Stimulated activated CD4-positive, alpha-beta T cell treated with anti-CD3 and anti-CD28 coated beads, Interleukin-4, amount 100 ng/mL, for 4 hours (primary cell): ENCODE measurements around the gene PLEKHG5.

Experiments used
- DNase-seq, 2 experiments: peaks; one replicate each; pipeline ENCODE4 v3.0.0-alpha.2; 2020

PLEKHG5 gene

DNA sequence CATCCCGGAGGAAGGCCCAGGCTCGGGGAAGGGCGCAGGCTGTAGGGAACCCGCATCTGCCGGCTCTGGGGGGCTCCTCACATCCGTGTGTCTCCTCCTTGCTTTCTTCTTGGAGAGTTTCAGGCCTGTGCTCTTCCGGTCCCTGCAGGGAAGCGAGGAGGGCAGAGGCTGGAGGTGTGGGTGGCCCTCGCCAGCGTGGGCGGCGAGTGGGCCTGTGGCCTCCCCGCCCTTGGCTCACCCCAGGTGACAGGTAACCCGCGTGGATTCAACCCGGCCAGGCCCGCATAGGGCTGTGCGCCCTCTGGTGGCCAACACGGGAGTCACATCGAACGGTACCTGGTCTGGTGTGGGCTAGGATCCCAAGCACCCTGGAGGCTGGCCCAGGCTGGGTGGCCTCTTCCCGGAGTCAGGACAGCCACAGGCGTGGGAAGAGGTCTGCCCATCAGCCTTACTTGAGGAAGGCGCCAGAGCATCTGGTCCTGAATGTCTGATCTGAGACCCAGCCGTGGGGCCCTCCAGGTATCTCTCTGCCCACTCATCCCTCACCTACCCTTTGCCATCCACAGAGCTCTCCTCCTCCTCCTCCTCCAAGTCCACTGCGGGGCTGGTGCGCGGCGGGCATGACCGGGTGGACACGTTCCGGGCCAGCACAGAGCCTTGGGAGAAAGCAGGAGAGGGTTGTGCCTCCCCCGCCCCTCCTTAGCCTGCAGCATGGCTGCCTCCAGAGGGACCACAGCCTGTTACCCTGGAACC lies 15.9 kb downstream of the PLEKHG5 start:
- peak; percentile 73 to 77 for DNase-seq

DNA sequence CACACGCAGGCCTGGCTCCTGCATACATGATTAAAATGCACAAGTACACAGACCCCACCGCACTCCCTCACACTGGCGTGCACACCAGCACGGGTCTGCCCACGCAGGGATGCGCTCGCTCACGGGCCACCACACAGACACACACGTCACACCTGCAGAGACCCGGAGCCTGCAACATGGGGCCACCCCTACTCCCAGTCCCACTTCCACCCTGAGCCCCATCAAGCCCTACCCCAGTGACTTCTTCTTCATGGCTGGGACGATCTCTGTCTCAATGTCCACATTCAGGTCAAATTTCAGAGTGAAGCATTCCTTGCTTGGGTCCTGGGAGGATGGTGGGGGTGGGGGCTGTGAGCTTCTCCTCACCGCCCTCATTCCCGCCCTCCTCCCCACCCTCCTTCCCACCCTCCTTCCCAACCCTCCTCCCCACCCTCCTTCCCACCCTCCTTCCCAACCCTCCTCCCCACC lies 16.6 kb downstream of the PLEKHG5 start:
- DNase-seq: no peak

DNA sequence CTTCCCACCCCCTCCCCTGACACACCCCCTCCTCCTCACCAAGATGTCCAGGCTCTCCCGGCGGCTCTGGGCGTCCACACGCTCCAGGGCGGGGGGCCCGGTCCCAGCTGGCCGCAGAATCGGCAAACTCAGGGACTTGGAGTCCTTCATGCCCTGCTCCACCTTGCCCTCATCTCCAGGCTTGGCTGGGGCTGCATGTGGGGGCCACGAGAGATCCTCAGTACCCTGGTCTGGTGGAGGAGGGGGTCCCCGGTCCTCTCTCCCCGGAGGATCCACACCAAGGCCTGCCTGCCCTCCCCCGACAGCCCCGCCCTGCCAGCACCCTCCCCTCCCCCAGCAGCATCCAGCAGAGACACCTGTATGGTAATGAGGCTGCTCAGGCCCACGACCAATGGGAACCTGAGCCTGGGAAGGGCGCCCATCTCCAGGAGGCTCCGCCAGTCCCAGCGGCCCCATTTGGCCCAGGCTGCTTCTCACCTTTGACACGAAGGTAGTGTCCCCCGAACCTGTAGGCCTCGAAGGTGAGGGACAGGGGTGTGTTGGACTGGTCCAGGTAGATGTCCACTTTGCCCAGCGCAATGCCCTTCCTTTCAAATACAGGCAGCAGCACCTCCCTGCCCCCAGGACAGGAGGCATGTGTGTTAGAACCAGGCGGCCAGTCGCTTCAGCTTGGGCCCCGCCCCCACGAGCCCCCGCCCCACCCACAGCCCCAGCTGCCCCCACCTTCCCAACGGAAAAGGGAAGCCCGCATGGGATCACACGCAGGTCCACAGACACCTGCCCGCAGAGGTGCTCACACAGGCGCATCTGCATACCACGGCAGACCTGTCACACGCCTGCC lies 17.3 kb downstream of the PLEKHG5 start:
- DNase-seq: no peak

DNA sequence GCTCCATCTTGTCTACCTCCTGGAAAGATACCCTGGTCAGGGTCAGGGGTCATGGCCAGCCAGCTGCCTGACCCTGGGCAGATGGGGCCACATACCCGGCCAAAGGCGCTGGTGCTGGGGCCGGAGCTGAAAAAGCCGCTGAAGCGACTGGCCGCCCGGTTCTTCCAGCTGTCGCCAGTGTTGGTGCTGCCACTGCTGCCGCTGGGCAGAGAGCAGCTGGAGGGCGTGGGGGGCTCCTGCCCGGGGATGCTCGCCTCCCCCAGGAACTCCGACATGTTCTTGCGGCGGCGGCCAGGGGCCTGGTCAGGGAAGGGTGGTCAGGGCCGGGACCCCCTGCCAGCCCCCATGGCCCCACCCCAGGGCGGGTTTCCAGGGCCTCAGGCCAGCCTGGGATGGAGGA lies 18.3 kb downstream of the PLEKHG5 start:
- DNase-seq: no peak

DNA sequence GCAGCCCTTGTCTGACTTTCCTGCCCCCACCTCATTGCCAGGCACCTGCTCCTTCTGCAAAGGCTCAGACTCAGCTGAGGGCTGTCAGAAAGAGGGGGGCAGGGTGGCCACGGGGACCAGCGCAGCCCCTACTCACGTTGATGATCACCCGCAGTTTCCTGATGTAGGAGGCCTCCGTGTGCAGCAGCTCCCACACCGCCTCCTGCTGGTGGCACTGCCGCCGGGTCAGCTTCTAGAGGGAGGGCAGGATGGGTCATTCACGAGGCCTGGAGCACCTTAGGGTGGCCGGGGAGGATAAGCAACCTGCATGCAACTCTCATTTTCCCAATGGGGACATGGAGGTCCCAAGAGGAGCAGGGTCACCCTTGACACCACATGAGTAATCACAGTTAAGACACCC lies 19.1 kb downstream of the PLEKHG5 start:
- no peak for DNase-seq

DNA sequence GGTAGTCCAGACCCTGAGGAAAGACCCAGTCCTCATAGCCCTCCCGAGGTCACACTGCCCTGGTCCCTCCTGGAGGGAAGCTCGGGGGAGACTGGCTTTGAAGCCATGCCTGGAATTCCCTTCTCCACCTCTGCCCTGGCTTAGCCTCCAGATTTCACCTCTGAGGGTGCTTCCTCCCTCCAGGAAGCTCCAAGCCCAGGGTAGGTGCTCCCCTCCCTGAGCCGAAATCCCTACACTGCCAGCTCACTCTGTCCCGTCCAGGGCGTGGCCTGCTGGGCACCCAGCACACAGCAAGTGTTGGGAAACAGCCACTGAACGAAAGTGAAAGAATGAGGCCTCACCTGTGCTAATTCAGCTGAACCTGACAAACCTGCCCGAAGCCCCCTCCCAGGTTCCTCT lies 19.5 kb downstream of the PLEKHG5 start:
- no peak for DNase-seq

DNA sequence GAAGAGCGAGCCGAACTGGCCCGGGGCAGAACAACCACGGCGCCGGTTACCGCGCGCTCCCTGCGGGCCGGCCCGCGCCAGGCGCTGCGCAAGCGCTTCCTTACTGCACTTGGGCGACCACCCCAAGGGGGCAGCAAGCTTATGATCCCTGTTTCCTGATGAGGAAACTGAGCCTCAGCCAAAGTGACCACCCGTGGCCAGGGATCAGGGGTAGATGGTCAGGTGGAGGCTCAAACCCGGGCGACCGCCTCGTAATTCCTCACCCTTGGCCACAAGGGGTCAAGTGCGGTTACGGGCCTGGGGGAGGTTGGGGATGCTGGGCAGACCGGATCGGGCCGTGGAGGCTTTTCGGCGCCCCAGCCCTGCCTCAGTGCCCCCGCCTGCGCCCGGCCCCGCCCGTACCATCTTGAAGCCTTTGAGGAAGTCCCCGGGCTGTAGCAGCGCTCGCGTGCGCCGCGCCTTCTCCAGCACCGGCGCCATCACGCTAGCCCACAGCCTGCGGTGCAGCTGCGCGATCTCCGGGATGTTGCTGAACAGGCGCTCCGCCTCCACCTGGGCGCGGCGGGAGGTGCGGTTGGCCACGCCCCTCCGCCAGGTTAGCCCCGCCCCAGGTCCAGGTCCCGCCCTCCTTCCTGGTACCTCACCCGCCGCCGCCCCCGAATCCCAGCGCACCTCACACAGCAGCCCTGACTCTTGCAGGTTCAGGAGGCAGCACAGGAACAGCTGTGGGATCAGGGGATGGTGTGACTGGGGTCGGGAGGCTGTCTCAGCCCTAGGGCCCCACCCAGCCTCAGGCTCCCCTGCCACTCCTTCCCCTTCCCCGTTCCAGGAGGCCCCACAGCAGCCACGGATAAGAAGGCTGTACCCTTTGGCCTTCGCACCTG lies 20.1 kb downstream of the PLEKHG5 start:
- DNase-seq: peak in 1 of 2 experiments; percentile 38

DNA sequence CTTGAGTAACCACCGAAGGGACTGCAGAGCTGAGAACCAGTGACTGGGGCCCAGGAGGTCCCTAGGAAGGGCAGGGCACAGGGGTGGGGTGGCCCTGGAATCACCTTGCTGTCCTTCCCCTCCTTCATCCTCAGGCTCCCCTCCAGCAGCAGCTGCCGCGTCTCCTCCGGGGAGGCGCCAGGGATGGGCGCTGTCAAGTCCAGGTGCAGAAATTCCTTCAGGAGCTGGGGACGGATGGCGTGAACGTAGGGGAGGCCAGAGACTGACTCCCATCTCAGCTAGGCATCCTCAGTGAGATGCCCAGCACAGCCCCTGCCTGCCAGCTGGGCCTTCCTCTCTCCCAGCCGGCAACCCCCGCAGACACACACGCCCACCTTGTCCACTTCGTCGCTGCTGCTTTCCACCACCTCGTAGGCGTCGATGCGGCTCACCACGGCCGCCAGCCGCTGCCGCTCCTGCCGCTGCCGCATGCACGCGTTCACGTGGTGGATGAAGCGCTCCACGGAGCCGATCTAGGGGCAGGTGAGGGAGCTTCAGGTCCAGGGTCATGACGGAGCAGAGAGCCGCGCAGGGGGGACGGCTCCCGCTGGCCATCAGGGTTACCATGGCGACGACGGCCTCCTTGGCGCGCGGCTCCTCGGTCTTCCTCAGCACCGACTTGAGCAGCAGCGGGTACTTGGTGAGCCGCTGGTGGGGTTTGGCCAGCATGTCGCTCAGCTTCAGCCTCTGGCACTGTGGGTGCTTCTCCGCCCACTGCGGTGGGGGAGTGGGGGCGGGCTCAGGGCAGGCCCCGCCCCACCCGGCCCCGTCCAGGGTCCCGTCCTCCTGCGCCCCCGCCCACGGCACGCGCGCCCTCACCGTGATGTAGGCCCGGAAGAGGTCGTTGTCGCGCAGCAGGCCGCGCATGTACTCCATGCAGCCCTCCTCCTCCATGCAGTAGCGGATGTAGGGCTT lies 21.1 kb downstream of the PLEKHG5 start:
- DNase-seq: peak in 1 of 2 experiments; percentile 25

DNA sequence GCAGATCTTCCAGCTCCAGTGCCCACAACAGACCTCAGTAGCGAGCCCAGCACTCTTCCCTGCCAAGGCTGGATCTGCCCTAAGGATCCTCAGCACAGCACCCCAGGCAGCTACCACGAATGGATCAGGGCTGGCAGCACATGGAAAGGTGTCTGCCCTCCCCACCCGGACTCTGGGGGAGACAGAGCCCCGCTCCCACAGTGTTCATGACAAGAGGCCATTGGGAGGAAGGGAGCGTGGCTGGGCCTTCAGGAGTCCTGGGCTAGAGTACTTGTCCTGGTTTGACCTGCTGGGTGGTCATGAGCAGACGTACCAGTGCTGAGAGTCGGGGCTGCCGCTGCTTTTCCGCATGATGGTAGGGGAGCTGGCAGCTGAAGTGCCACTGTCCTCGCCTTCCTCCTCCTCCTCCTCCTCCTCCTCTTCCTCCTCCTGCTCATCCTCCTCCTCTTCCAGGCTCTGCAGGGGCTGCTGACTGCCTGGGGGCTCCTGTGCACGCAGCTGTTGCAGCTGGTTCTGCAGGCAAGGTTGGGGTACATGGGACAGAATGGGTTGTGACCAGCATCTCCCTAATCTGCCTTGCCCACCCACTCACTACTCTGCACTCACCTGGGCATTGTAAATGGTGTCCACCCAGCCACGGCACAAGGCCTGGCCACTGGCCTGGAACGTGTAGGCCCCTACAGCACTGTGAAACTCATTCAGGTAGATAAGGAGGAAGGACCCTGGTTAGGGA lies 22.6 kb downstream of the PLEKHG5 start:
- DNase-seq: no peak

DNA sequence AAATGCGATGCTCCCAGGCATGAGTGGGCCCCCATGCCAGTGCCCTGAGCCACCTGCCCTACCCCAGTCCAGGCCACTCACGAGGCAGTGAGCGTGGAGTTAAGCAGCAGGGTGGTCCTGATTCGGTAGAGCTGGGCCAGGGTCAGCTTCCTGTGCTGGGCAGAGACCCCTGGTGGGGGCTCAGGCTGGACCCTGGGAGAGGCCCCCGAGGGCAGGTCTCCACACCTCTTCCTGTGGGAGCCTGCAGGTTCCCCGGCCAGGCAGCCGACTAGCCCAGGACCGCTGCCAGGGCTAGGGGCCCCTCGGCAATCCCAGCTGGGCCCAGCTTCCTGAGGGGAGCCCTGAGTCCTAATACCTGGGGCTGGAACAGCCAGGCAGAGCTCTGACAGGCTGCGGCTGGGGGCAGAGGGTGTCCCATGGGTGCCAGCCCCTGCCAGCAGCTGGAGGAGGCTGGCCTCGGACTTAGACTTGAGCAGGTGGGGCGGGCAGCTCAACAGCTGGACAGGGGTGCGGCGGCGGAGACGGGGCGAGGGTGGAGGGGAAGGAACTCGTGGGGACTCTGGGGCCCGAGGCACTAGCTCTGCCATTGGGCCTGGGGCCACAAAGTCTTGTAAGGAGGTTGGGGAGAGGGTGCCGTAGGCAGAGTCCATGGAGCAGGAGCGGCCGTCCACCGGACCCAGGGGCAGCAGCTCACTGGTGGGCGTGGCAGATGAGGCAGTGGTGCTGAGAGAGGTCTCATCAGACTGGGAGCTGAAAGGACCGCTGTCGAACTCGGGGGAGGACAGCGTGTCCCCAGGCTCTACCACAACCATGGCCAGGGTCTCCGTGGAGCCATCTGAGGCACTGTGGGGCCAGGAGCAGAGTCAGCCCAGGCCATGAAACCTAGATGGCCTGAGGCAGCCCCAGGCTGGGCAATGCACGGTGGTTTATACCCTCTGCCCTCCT lies 23.5 kb downstream of the PLEKHG5 start:
- DNase-seq: no peak

DNA sequence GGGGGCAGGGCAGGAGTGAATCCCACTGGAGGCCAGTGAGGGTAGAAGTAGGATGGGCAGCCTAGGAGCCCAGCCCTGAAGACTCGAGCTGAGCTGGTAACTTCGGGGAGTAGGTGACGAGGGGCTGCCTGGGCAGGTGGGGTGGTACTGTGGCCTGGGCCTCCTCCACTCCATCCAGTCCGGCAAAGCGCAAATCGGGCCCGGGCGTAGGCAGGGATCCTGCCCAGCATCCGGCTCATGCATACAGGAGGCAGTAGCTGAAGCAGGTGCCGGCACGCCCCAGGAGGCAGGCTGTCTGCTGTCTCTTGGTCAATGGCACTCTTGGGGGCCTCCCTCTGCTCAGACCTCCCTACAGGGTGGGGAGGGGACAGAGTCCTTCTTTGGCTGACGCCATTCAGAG lies 24.2 kb downstream of the PLEKHG5 start:
- DNase-seq: no peak

DNA sequence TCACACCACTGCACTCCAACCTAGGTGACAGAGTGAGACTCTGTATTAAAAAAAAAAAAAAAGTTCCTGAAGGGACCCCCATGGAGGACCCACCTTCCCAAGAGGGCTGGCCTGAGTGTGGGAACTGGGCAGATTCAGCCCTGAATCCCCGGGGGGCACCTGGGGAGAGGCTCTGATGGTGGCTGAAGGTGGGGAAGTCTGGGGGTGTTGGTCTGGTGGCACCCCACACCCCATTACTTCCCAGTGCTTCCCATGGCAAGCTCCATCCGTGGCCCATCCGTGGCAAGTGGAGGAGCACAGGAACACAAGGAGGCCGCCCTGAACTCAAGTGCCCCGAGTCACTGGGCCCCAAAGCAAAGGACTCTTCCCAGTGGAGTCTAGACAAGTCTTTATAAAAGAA lies 24.7 kb downstream of the PLEKHG5 start:
- DNase-seq: no peak

DNA sequence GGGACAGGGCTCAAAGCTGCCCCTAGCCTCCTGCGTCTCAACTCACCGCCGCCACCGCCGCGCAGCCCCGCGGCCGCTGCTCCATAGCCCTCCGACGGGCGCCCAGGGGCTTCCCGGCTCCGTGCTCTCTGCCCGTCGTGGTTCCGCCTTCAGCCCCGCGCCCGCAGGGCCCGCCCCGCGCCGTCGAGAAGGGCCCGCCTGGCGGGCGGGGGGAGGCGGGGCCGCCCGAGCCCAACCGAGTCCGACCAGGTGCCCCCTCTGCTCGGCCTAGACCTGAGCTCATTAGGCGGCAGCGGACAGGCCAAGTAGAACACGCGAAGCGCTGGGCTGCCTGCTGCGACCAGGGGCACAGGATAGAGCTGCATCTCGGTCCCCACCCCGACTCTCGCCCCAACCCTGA lies 25.4 kb downstream of the PLEKHG5 start, which contains the start of gene TNFRSF25:
Gene TNFRSF25, minus strand, starts transcription at position 151 of the 400 bp plus-strand sequence. Its CDS starts 66 bp downstream, at position 85.
- DNase-seq: peak; percentile 69 to 72

DNA sequence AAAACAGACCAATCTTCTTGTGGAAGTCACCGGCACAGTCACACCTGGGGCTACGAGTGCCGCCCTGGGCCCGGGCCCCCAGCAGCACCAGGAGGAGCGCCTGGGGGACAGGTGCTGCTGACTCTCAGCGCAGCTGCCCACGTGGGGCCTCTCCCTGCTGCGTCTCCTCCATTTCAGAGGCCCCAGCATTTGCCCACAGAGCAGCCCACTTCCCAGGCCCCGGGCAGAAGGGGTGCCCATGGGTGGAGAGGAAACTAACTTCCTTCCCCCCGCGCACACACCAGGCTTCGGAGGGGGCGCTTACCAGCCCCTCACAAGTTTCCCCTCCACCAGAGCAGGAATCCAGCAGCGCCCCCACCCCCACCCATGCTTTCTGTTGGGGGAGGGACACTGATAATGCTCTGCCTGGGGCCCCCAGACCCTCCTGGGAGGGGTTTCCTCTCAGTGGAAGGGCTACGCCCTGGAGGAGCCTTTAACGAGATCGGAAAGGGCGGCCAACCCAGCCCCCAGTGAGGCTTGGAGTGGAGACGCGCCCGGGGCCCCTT lies 25.9 kb downstream of the PLEKHG5 start:
- peak; percentile 54 for DNase-seq

DNA sequence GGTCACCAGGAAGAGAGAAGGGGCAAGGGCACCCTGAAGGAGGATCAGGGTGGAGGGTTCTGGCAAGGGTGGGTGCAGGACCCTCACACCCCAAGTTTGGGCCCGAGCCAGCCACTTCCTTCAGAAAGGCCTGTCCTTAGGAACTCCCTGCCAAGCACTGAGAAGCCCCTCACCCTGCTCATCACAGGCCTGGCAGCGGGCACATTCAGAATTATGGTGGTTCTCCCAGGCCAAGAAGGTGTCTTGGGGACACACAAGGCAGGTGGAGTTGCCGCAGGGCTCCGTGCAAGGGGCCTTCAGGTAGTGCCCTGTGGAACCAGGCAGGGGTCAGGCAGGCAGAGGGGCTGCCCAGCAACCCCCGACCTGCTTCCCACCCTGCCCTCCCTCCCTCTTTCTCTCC lies 26.6 kb downstream of the PLEKHG5 start:
- DNase-seq: no peak

DNA sequence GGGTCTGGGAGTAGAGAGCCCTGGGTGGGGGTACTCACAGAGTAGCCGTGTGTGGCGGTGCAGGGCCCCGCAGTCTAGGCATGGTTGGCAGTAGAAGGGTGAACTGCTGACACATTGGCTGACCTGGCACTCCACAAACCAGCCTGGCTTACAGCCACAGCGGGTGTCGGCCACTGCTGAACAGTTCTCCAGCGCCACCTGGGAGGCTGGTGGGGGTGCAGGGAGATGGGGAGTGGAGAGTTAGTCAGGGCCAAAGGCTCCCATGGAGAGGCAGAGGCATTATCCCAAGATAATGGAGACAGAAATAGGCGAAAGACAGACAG lies 27.0 kb downstream of the PLEKHG5 start:
- peak; percentile 39 to 45 for DNase-seq

DNA sequence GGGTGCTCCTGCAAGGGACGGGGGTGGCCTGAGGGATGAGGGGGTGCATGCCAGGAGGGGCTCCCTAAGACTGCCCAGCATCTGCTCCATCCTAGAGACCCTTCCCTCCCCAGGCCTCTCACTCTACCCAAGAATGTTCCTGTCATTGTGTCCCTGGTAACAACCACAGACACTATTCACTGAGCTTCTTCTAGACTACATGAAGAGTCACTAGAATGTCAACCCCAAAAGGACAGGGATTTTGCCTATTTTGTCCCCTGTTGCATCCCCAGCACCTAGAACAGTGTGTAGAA lies 28.4 kb downstream of the PLEKHG5 start:
- DNase-seq: no peak

DNA sequence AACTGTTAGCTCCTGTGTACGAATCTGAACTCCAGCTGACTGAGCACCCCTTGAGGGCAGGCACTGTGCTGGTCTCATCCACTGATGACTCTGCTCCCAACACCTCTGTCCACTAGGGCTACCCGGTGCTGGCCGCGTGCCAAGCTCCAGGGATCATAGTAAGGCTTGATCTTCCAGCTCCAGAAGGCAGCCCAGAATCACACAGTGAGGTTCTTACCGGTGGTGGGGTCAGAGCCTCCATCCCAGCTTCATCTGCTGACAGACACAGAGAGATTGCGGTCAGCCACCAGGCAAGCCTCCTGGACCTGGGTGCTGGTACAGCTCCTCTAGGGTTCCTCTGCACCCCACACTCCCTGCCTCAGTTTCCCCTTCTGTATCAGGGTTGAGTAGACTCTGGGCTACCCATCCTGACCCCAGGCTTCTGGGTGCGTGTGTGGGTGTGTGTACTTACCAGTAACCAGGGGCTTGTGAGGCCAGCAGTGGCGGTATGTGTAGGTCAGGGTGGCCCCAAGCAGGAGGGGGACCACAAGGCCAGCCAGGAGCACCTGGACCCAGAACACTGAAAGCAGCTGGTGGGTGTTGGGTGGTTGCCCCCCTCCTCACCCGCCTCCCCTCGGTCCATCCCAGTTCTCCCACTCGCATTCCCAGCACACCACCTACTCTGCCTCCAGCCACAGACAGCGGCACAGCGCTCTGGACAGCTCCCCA lies 28.9 kb downstream of the PLEKHG5 start:
- no peak for DNase-seq
